Stimulated activated CD8-positive, alpha-beta memory T cell treated with anti-CD3 and anti-CD28 coated beads, Interleukin-4, amount 100 ng/mL, for 4 hours (primary cell): ENCODE measurements around the gene MAP3K20.
"Not testable (repeated sequence)": the region's sequence is repeated elsewhere in the genome, so short reads cannot be mapped to it uniquely, and the experiment has no call there.

Source experiments
- DNase-seq, 2 donors: peaks; one replicate each; pipeline ENCODE4 v3.0.0-alpha.2; 2020; ENCODE audit warnings: low read depth in 2 of 2, low spot score in 1 of 2

MAP3K20 gene

DNA sequence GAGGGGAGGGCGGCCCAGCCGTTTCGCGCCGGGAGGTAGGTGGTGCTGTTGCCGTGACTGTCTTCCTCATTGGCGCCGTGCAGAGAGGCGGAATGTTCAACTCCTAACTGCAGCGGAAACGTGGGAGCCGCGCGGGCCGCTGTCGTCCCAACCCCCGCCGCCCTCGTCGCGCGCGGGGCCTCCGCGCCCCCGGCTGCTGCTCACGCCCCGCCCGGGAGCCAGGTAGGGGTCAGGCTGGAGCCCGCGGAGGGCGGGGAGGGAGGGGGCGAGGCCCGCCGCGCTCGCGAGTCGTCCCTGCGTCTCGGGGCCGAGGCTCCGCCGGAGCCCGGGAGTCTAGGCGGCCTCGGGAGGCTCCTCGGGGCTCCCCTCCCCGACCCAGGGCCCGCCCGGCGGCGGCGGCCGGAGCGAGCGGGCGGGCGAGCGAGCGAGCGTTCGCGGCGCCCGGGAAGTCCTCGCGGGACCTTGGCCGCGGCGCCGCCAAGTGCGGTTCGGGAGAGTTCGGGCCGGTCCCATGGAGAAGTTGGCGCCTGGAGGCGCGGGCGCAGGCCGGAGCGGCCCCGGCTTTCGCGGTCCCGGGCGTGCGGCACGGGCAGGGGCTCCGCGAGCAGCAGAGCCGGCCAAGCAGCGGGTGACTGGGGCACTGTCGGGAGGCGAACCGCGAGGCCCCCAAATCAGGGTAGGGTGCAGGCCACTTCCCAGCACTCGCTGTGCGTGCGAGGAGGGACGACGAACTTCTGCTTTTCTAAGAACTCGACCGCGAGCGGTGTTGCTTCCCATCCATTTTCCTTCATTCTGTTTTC lies at the start of gene MAP3K20:
Gene MAP3K20 (plus strand): TSS at position 66 of the 800 bp plus-strand sequence. CDS start 15,186 bp downstream, outside the sequence.
- no peak for DNase-seq

DNA sequence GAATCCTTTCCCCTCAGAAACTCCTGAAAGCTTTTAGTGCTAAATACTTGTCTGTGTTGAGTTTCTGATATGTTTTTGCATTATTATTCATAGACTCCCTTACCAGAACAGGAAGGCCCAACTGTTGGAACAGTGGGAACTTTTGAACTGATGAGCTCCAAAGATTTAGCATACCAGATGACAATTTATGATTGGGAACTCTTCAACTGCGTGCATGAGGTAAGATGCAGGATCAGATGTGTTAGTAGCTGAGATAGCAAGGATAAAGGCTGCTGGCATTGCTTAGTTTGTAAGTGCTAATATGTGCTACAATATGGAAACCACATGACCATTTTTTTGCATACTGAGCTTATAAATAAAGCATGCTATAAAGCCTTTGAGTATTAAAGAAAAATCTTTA lies 49.2 kb upstream of the MAP3K20 start:
- DNase-seq: no peak

DNA sequence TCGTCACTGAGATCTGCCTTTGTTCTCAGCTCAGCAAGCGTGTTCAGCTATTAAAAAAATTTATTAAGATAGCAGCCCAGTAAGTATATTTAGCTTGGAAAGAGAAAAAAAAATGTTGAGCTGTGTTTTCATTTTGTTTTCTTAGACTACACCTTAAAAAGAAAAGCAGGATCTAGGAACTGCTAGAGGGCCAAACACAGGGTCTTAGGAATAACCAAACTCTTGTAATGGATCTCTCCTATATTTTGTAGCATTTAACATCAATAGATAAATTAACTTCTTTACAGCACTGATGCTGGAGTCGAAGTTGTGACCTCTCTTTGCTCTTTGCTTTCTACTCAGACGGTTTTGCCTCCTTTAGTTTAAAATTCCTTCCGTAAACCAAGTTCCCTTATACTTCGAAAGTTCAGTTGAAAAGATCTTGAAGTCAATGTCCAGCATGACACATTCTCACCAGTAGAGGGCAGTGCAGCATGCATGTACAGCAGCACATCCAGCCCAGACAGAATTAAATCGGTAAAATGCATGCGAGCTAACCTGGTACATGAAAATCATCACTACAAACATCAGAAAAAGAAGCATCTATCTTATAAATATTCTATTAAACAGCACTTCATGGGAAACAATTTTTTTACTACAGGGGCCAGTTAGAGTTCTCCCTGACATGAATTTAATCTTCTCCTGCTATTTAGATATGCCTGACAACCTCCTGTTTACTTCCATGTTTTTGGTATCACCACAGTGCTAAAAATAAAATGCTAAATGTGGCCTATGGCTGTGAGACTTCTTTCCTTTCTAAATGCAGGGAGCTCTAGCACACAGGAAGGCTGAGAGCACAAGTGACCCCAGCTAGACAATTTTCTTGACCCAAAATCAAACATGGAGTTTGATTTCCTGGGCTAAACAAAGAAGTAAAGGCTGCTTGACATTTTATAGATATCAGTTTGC lies 48.2 kb upstream of the MAP3K20 start:
- DNase-seq: peak; percentile 41 to 61

DNA sequence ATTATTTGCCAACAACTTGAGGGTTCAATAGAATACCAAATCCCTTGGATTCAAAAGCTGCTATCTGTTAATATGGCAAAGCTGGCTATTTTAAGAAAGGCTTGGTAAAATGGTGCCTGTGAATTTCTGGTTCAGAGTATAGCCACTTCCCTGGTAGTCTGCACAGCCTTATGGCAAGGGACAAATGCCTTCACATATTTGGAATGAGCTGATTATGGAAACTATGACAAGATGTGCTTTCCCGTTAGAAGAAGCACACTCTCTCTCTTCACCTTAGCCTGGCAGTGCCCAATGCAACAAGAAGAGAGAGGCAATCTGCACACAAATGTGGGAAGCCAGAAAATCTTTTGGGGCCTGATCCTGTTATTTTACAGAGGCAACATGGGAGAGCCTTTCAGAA lies 47.5 kb upstream of the MAP3K20 start:
- no peak for DNase-seq

DNA sequence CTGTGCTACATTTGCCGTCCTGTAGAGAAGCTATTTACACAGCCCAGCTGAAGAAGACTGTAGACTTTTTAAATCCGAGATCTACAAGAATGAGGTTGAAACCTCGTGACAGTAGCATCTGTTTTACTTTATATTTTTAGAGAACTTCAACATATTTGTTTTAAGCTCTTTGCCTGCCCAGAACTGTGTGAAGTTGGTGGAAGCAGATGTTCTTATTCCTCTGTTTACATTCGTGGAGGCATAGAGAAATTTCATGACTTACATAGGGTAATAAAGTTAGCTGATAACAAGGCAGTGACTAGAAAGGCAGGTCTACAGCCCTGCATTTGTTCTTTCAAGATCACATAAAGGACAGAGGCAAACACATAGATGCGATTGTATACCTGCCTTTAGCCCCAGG lies 47.0 kb upstream of the MAP3K20 start:
- DNase-seq: no peak

DNA sequence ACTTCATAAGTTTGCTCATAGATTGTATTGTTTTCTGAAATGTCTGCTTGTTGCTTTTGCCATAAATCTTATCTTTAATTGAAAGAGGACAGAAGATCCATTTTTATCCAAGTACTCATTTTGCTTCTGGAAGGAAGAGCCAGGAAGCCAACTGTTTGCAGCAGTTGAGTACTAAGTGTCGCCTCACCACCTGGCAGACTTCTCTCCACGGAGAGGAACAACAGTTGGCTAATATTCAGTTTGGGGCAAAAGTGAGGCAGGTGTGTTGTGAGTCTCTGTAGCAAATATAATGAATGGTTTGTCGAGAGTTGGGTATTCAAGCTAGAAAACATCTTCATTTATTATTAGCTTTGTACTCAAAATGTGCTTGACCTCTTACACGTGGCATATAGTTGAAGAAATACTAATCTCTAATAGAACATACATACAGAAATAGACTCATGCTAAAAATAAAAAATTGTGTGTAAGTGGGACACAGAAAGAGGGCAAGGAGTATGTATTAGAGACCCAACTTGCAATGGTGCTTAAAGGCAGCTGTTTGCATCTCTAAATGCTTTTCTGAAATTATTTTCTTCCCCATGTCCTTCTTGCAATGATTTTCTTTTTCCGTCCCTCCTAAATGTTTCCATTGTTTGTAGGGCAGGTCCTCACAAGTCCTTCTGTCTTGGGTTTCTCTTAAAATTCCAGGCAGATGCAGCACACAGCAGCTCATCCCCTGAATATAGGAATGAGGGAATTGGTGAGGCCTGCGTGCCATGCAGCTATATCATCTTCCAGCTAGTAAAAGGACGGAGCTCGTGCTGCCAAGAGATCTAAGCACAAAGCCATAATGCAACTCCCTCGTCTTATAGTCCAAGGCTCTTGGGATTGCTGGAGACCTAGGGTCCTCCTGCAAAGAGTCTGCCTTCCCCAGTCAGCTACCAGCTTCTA lies 44.8 kb upstream of the MAP3K20 start:
- no peak for DNase-seq

DNA sequence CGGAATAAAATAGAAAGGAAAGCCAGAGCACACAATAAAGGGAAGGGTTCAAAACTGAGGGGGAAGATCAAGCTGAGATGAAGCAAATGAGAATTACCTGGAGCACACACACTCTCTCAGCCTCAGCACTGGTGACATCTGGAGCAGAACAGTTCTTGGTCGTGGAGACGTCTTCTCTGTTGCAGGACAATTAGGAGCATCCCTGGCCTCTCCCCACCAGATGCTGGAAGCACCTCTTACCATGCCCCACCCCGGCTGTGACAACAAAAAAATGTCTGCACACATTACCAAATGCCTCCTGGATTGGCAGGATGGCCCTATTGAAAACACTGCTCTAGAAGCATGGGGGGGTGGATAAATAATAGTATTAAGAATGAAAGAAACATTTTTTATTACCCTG lies 43.6 kb upstream of the MAP3K20 start:
- no peak for DNase-seq

DNA sequence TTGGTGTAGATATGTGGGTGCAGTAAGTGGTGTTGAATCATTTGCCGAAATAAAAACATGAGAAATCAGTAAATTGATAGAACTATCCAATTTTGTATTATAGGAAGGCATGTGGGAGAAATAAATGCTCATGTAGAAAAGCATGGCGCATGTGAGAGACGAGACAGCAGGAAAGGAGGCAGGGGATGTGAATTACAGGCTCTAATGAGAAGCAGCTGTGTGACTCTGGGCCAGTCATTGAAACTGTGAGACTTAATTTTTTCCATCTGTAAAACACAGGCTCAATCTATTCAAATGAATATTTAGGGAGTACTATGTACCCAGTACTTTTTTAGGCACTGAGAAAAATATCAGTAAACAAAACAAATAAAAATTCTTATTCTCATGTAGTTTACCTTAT lies 42.6 kb upstream of the MAP3K20 start:
- no peak for DNase-seq

DNA sequence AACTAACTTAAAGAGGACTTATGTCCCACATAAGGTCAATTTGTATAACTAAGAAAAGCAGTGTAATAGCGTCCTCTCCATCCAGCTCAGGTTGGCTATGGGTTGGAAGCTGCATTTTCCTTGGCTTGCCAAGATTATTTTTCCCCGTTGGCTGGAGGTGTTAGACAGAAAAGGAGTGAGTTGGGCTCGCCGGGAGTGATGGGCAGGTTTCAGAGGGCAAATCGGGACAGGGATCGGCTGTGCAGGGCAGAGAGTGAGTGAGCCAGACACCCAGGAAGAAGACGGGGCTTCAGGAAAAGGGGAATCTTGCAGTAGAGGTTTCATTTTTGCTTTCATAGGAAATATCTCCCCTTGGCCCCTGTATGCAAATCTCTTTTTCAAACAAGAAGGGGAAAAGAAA lies 41.5 kb upstream of the MAP3K20 start:
- no peak for DNase-seq

DNA sequence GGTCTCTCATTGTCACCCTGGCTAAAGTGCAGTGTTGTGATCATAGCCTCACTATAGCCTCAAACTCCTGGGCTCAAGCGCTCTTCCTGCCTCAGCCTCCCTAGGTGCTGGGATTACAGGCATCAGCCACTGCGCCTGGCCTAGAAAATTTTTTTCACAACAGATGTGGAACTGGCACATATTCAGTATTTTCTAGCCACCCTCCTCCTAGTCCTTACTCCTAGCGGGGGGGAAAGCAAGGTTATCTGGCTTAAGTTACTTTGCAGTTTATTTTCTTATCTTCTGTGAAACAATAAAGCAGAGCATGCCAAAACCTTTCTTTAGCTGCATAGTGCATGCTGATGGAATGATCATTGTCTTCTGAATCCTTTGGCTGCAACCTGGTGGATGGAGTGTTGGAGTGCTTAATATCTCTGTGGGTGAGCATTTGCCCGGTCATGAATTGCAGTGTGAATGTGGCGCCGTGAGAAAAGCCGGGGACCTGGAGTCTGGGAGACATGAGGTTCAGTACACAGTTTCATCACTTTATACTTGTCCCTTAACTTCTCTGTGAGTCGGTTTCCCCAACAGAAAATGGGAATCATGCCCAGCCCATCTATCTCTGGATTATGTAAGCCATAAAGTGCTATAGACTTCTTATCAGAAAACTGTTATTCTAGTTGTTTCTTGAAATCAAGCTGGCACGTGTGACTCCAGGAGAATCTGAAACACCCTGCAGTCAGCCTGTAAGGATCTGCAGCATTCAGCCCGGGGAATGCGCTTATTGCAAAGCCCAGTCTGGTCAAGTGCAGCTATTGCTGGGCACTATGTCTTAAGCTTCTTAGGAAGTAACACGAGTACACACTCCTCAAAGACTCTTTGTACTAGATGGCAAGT lies 38.2 kb upstream of the MAP3K20 start:
- no peak for DNase-seq

DNA sequence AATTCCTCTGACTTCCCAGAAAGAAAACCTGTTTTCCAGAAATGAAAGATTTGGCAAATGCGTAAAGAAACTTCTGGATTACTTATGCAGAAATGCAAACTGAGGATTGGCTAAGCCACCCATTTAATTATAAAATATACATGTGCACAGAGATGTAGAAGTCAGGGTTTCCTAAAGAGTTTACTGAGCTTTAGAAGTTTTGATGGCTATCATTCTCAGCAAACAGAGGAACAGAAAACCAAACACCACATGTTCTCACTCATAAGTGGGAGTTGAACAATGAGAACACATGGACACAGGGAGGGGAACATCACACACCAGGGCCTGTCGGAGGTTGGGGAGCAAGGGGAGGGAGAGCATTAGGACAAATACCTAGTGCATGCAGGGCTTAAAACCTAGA lies 37.4 kb upstream of the MAP3K20 start:
- not testable (repeated sequence) for DNase-seq

DNA sequence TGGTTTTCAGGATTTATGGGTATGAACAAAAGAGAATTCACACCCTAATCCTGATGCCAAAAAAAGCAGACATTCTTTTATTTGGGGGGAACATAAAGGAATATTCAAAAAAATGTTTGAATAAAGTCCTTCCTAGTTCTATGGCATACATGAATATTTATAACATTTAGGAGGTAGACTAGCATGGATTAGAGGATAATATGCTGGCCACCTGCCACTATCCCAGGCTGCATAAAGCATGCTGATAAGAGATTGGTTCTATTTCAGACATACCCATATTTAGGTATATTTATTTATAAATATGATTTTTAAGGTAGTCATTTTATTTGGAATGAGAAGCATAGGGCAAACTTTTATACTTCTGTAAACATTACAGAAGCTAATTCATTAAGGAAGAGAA lies 34.9 kb upstream of the MAP3K20 start:
- no peak for DNase-seq

DNA sequence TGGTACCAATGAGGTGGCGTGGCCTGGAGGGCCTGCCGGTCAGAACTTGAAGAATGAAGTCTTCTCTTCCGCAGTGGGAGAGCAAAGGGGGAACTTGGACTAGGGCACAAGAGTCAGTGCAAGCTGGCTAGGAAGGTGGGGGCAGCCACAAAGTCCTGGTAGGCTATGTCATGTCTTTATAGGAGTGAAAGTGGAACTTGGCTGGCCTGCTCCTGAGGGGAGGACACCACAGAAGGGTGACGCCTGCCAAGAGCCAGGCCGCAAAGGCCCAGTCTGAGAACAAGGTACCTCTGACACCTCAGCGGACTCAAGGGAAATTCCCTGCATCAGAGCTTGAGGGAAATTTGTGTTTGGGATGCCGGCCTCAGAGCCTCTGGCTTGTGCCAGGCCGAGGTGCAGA lies 32.2 kb upstream of the MAP3K20 start:
- no peak for DNase-seq

DNA sequence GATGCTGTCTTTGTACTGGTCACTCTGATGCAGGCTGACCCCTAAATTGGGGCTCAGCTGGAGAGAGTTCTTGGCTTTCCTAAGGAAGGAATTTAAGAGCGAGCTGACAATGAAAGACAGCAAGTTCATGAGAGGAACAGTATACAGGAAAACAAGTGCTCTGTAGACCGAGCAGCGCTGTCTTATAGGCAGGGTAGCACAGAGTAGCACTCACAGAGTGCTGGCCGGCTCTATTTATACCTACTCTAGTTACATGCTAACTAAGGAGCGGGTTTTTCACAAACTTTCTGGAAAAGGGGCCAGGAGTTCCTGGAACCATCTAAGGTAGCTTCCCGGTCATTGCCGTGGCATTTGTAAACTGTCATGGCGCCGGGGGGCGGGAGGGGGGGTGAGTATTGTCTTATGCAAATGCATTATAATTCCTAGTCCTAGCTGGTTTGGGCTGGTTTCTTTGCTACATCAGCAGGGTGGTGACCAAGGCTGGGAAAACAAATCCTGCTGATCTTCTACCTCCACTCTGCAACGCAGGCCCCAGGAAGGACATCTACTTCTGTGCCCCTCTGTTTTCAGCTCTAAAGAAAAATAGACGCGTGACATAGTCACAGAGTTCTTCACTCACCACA lies 31.6 kb upstream of the MAP3K20 start:
- DNase-seq: no peak

DNA sequence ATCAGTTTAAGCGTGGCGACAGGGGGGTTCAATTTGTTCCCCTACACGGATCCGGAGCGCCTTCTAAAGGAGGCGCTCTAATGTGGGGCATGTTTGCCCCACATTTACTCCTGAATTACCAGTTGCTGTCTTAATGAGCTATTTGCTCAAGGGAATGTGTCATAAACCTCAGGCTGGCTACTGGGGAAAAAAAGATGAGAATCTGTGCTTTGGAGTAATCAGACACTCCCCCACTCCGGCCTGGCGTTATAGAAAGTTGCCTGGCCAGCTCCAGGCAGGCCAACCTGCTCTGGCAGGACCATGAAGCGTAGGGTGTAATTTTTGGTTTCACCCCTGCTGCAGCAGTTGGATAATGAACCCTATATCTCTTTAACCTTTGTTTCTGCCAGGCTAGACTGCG lies 31.0 kb upstream of the MAP3K20 start:
- DNase-seq: no peak

DNA sequence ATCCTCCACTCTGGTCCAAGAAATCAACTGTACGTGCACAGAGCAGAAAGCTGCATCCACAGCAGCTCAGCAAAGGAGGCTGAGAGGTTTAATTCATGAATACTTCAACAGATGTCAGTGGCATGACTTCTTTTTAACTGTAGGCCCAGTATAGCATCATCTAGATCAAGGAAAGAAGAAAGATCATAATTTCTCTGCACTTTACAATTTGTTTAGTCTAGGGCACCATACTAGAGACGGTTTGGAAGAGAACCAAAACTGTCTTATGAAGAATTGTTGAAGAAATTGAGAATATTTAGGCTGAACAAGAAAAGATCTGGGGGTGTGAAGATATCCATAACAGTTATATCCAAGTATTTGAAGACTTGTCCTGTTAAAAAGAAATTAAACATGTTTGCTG lies 30.5 kb upstream of the MAP3K20 start:
- DNase-seq: no peak

DNA sequence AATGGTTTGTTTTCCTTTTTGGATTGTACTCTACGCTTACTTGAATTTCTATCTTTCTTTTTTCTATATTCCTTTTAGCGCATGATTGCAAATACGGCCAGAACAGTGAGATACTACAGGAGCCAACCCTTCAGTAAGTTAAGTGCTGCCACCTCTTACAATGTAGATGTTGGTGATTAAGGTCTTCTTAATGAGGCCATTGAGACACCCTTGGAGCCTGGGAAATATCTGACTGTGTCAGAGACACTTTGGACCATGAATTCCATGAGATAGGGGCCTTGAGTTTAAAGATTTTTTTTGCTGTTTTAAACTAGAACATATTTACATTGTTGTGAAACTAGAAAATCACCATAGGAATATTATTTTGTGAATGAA lies 27.1 kb upstream of the MAP3K20 start:
- DNase-seq: no peak

DNA sequence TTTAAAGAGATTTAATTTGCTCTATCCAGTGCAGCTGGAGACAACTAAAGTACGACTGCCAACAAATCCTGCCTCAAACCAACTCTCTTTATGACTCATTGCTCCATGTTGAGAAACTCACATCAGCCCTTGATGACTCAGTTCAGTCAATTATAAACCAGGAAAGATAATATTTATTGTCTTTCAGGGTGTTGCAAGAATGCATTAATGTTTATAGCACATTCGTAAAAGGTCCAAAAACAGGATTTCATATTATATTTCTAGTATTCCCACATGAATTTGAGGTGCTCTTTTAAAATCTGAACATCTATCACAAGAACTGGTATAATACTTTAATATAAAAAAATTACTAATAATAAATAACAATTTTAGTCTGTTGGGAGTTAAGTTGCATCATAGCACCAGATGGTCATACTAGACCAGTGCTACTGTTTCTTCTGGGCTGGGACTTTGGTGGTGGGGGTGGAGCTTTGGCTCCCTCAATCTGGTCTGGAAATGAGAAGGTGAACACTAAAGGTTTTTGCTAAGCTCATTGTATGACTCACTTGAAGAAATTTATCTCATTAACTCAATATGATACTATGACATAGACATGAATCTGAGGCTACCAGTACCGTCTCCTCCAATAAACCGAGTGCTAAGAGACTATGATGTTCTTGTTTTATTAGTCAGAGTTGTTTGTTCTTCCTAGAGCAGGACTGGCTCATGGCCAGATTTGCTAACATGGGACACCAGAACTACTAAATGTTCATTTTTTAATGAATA lies 26.6 kb upstream of the MAP3K20 start:
- no peak for DNase-seq

DNA sequence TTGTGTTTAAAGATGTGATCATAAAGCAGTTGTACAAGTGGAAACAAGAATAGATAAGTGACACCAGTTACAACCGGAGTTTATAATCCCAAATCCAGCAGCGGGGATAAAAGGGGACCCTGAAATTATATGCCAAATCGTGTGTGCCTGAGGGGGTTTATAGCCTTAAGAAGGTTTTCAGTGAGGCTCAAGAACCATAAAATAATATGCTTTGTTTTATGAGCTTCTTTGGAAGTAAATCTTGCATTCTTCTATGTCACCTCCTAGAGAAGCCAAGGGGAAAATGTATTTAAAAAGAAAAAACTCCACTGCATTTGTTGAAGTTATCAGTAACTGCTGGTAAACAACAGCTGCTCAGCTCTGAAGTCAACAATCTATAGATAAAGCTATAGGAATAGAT lies 25.8 kb upstream of the MAP3K20 start:
- DNase-seq: no peak
